IPS-18a (cell line): ENCODE results near the gene C19orf53.
"Not testable (repeated sequence)": the region's sequence is repeated elsewhere in the genome, so short reads cannot be mapped to it uniquely, and the experiment has no call there.

Experiments used
- H3K27ac ChIP-seq: one replicate; pipeline ENCODE4 v1.5.1; 2013; ENCODE audit warnings: low read length
- H3K27me3 ChIP-seq: one replicate; pipeline ENCODE4 v1.6.1; 2013; ENCODE audit warnings: mild to moderate bottlenecking, low read length; ENCODE audit not compliant: control insufficient read depth, insufficient read depth
- H3K36me3 ChIP-seq: one replicate; pipeline ENCODE4 v1.6.1; 2013; ENCODE audit warnings: low read depth, low read length; ENCODE audit not compliant: control insufficient read depth
- H3K4me1 ChIP-seq: one replicate; pipeline ENCODE4 v1.6.1; 2013; ENCODE audit warnings: low read depth, low read length; ENCODE audit not compliant: control insufficient read depth
- H3K4me3 ChIP-seq: one replicate; pipeline ENCODE4 v1.5.1; 2013; ENCODE audit warnings: low read length
- H3K9ac ChIP-seq: one replicate; pipeline ENCODE4 v1.6.1; 2013; ENCODE audit warnings: mild to moderate bottlenecking, low read length, moderate library complexity
- H3K9me3 ChIP-seq: one replicate; pipeline ENCODE4 v1.6.1; 2013; ENCODE audit warnings: low read depth, low read length; ENCODE audit not compliant: control insufficient read depth

Gene C19orf53

GRCh38 chr19:13764821-13765394 is 9.3 kb upstream of the C19orf53 start:
- Histone ChIP-seq H3K27me3 (peaks cover 8% of the 10 kb centered on the region), H3K9me3 (no peaks in the 10 kb centered on the region), H3K4me1 (no peaks in the 10 kb centered on the region), H3K36me3 (no peaks in the 10 kb centered on the region), H3K9ac (no peak overlapping the region), H3K4me3 (peak overlapping the region; percentile 46), H3K27ac (no peak overlapping the region)

GRCh38 chr19:13765395-13766094 is 8.7 kb upstream of the C19orf53 start:
- no peaks in the 10 kb centered on the region for H3K36me3 ChIP-seq
- H3K27ac ChIP-seq: no peak overlapping the region
- no peaks in the 10 kb centered on the region for H3K4me1 ChIP-seq
- peak overlapping the region; percentile 46 for H3K4me3 ChIP-seq
- no peak overlapping the region for H3K9ac ChIP-seq
- no peaks in the 10 kb centered on the region for H3K9me3 ChIP-seq
- peaks cover 8% of the 10 kb centered on the region for H3K27me3 ChIP-seq

- Histone ChIP-seq H3K4me1 (no peaks in the 10 kb centered on the region), H3K9ac (no peak overlapping the region), H3K9me3 (no peaks in the 10 kb centered on the region), H3K27me3 (peaks cover 8% of the 10 kb centered on the region), H3K4me3 (no peak overlapping the region), H3K36me3 (no peaks in the 10 kb centered on the region), H3K27ac (no peak overlapping the region)
These were observed 8.2 kb upstream of the C19orf53 start for GRCh38 chr19:13766095-13766481.

GRCh38 chr19:13768510-13768909 is 5.7 kb upstream of the C19orf53 start:
- H3K9me3 ChIP-seq: no peaks in the 10 kb centered on the region
- H3K36me3 ChIP-seq: no peaks in the 10 kb centered on the region

GRCh38 chr19:13770013-13770635 is 4.1 kb upstream of the C19orf53 start:
- Histone ChIP-seq H3K27ac (no peak overlapping the region), H3K4me1 (no peaks in the 10 kb centered on the region), H3K9ac (no peak overlapping the region), H3K4me3 (no peak overlapping the region), H3K36me3 (no peaks in the 10 kb centered on the region), H3K27me3 (peaks cover 5% of the 10 kb centered on the region), H3K9me3 (no peaks in the 10 kb centered on the region)

More at GRCh38 chr19:13768510-13768909, 5.7 kb upstream of the C19orf53 start:
- Histone ChIP-seq H3K27ac (no peak overlapping the region), H3K4me3 (no peak overlapping the region), H3K9ac (no peak overlapping the region), H3K27me3 (peaks cover 8% of the 10 kb centered on the region), H3K4me1 (no peaks in the 10 kb centered on the region)

GRCh38 chr19:13778398-13778797 is 4.1 kb downstream of the C19orf53 start:
- H3K4me3 ChIP-seq: no peak overlapping the region
- no peaks in the 10 kb centered on the region for H3K27me3 ChIP-seq
- peaks cover 3% of the 10 kb centered on the region for H3K4me1 ChIP-seq
- H3K27ac ChIP-seq: no peak overlapping the region
- H3K9ac ChIP-seq: no peak overlapping the region
- H3K9me3 ChIP-seq: no peaks in the 10 kb centered on the region
- peaks cover 22% of the 10 kb centered on the region for H3K36me3 ChIP-seq

- H3K9ac ChIP-seq: no peak overlapping the region
- H3K36me3 ChIP-seq: peaks cover 22% of the 10 kb centered on the region
- H3K27me3 ChIP-seq: no peaks in the 10 kb centered on the region
- no peak overlapping the region for H3K27ac ChIP-seq
- H3K4me3 ChIP-seq: no peak overlapping the region
- H3K9me3 ChIP-seq: no peaks in the 10 kb centered on the region
- H3K4me1 ChIP-seq: peaks cover 3% of the 10 kb centered on the region
These were observed 4.6 kb downstream of the C19orf53 start for GRCh38 chr19:13778847-13779246.

- not testable (repeated sequence) for H3K9me3 ChIP-seq, H3K9ac ChIP-seq, H3K4me3 ChIP-seq, H3K27me3 ChIP-seq, H3K27ac ChIP-seq, H3K4me1 ChIP-seq
- peaks cover 22% of the 10 kb centered on the region for H3K36me3 ChIP-seq
These were observed 5.5 kb downstream of the C19orf53 start for GRCh38 chr19:13779794-13780193.

GRCh38 chr19:13781547-13781946 is 7.3 kb downstream of the C19orf53 start:
- Histone ChIP-seq H3K9ac (no peak overlapping the region), H3K4me3 (no peak overlapping the region), H3K36me3 (peaks cover 22% of the 10 kb centered on the region), H3K27ac (no peak overlapping the region), H3K27me3 (no peaks in the 10 kb centered on the region), H3K4me1 (no peaks in the 10 kb centered on the region), H3K9me3 (no peaks in the 10 kb centered on the region)

- H3K9ac ChIP-seq: no peak overlapping the region
- no peaks in the 10 kb centered on the region for H3K4me1 ChIP-seq
- H3K4me3 ChIP-seq: no peak overlapping the region
- H3K27ac ChIP-seq: no peak overlapping the region
- no peaks in the 10 kb centered on the region for H3K9me3 ChIP-seq
- H3K36me3 ChIP-seq: peaks cover 17% of the 10 kb centered on the region
- H3K27me3 ChIP-seq: no peaks in the 10 kb centered on the region
These were observed 8.3 kb downstream of the C19orf53 start for GRCh38 chr19:13782537-13782936.

- Histone ChIP-seq H3K9me3 (no peaks in the 10 kb centered on the region), H3K9ac (no peak overlapping the region), H3K27me3 (no peaks in the 10 kb centered on the region), H3K4me3 (no peak overlapping the region), H3K36me3 (peaks cover 4% of the 10 kb centered on the region), H3K27ac (no peak overlapping the region), H3K4me1 (no peaks in the 10 kb centered on the region)
These were observed 9.6 kb downstream of the C19orf53 start for GRCh38 chr19:13783565-13784500.
